PFSK-1 (cell line): Measurements from ENCODE around the gene TSBP1. TPM values are rescaled to one million over a fixed set of nuclear protein-coding genes. Genes with fewer than 3 reads are reported as not detected.

ENCODE experiments used
- FOXP2 ChIP-seq: optimal IDR thresholded peaks from 2 replicates; pipeline ENCODE3; 2011; ENCODE audit warnings: borderline replicate concordance, control low read depth, inconsistent platforms; ENCODE audit not compliant: insufficient read depth; ENCODE audit errors: extremely low read length, extremely low read depth
- POLR2AphosphoS5 ChIP-seq: IDR thresholded peaks from 2 replicates; pipeline ENCODE4 v1.6.1; 2012; ENCODE audit warnings: low read depth, mild to moderate bottlenecking, control low read depth, low read length, moderate library complexity
- REST ChIP-seq, 2 experiments: IDR thresholded peaks; 2 replicates each; pipeline versions ENCODE4 v1.6.1 to v1.8.0; 2011 to 2012; ENCODE audit warnings: low read depth in 2 of 2, low read length in 2 of 2, control low read depth in 1 of 2, inconsistent platforms in 1 of 2, mild to moderate bottlenecking in 1 of 2, moderate library complexity in 1 of 2; ENCODE audit not compliant: insufficient read depth in 1 of 2
- SIN3A ChIP-seq: IDR thresholded peaks from 2 replicates; pipeline ENCODE4 v1.6.1; 2012; ENCODE audit warnings: mild to moderate bottlenecking, low read length, moderate library complexity, borderline replicate concordance; ENCODE audit not compliant: insufficient read depth
- TAF1 ChIP-seq: IDR thresholded peaks from 2 replicates; pipeline ENCODE4 v1.6.1; 2012; ENCODE audit warnings: low read length, control low read depth, borderline replicate concordance; ENCODE audit not compliant: insufficient read depth
- polyA plus RNA-seq: library from polyadenylated mRNA; unstranded; fragments of >200 nt; gene quantifications from one replicate; pipeline ENCODE4 v1.2.1, GENCODE V29; 2012; ENCODE audit warnings: low read depth, missing spikeins; ENCODE audit not compliant: insufficient read length

The TSBP1 gene
- not detected for polyA plus RNA-seq

- no peak for TF ChIP-seq FOXP2
- TF ChIP-seq TAF1, result no peak
- TF ChIP-seq POLR2AphosphoS5, result no peak
- TF ChIP-seq REST (IDR thresholded peaks at IDR 0.05; ENCODE audit: insufficient read depth in 1 of 2, low read depth in 2 of 2, low read length in 2 of 2), result no peak
Observed at GRCh38 chr6:32371803-32372202, at the start of gene TSBP1. TSBP1 (minus strand) TSS chr6:32371903; CDS start chr6:32371706, 197 bp downstream.

GRCh38 chr6:32416036-32416435 is 44.3 kb upstream of the TSBP1 start:
- TF ChIP-seq TAF1 (no peak), REST (IDR thresholded peaks at IDR 0.05; ENCODE audit: insufficient read depth in 1 of 2, low read depth in 2 of 2, low read length in 2 of 2) (no peak), FOXP2 (no peak), POLR2AphosphoS5 (no peak), SIN3A (no peak)

- TF ChIP-seq FOXP2 (no peak), SIN3A (no peak), POLR2AphosphoS5 (no peak), REST (IDR thresholded peaks at IDR 0.05; ENCODE audit: insufficient read depth in 1 of 2, low read depth in 2 of 2, low read length in 2 of 2) (no peak), TAF1 (no peak)
Observed at GRCh38 chr6:32415521-32416019, 43.9 kb upstream of the TSBP1 start.

GRCh38 chr6:32413427-32414047 is 41.8 kb upstream of the TSBP1 start:
- TF ChIP-seq FOXP2 (no peak), TAF1 (no peak), REST (IDR thresholded peaks at IDR 0.05; ENCODE audit: insufficient read depth in 1 of 2, low read depth in 2 of 2, low read length in 2 of 2) (no peak), POLR2AphosphoS5 (no peak), SIN3A (no peak)
